Neutrophil (primary cell): ENCODE measurements around the gene PSME3.
A peak's percentile ranks its signal among the peaks of the same experiment; 100 is the strongest.

Experiments used
- H3K27ac ChIP-seq: fragments of 200-600 bp; sonication (generic); 2 replicates; pipeline ENCODE4 v1.5.1; 2016; ENCODE audit warnings: mild to moderate bottlenecking, moderate library complexity
- H3K27me3 ChIP-seq: fragments of 200-600 bp; sonication (generic); 2 replicates; pipeline ENCODE4 v1.6.0; 2016; ENCODE audit warnings: mild to moderate bottlenecking
- H3K36me3 ChIP-seq: fragments of 200-600 bp; sonication (generic); 2 replicates; pipeline ENCODE4 v1.5.1; 2017
- H3K4me1 ChIP-seq, 2 experiments: fragments of 200-600 bp in 1 of 2; sonication (generic) in 1 of 2; 1 replicate in 1 of 2; 2 replicates in 1 of 2; pipeline versions ENCODE4 v1.5.1 to v1.6.1; 2013 to 2016; ENCODE audit warnings: low read depth in 1 of 2, low read length in 1 of 2, mild to moderate bottlenecking in 1 of 2, moderate library complexity in 1 of 2; ENCODE audit not compliant: control insufficient read depth in 1 of 2, insufficient read depth in 1 of 2
- H3K4me3 ChIP-seq, 2 experiments: fragments of 200-600 bp in 1 of 2; sonication (generic) in 1 of 2; 1 replicate in 1 of 2; 2 replicates in 1 of 2; pipeline ENCODE4 v1.5.1; 2013 to 2016; ENCODE audit warnings: low read depth in 1 of 2, low read length in 1 of 2, mild to moderate bottlenecking in 1 of 2, moderate library complexity in 1 of 2
- H3K9me3 ChIP-seq: fragments of 200-600 bp; sonication (generic); 2 replicates; pipeline ENCODE4 v1.5.1; 2016
- CTCF ChIP-seq: fragments of 200-600 bp; sonication (generic); IDR thresholded peaks from 2 replicates; pipeline ENCODE4 v1.5.1; 2016; ENCODE audit warnings: antibody characterized with exemption

PSME3 gene

GRCh38 chr17:42832934-42833766, at the start of gene PSME3:
Gene PSME3, plus strand, starts transcription at chr17:42833397. Its CDS starts 235 bp downstream, at chr17:42833632.
- peak within 1 kb of the TSS; percentile 94 for H3K27ac ChIP-seq
- peak within 1 kb of the TSS; percentile 93 to 98 for H3K4me3 ChIP-seq
- TF ChIP-seq CTCF: peak; percentile 40
- H3K4me1 ChIP-seq: peaks cover 40 to 45% of the 10 kb centered on the region in 2 experiments
- H3K36me3 ChIP-seq: peaks cover 22% of the 10 kb centered on the region
- no peaks in the 10 kb centered on the region for H3K9me3 ChIP-seq
- H3K27me3 ChIP-seq: peaks cover 11% of the 10 kb centered on the region

- Histone ChIP-seq H3K4me1 (peaks cover 8 to 21% of the 10 kb centered on the region in 2 experiments), H3K9me3 (no peaks in the 10 kb centered on the region), H3K36me3 (peaks cover 15% of the 10 kb centered on the region), H3K27me3 (peaks cover 98% of the 10 kb centered on the region), H3K4me3 (no peak overlapping the region), H3K27ac (no peak overlapping the region)
- TF ChIP-seq CTCF: no peak
Measured at GRCh38 chr17:42783791-42784138, 49.4 kb upstream of the PSME3 start.

DNA sequence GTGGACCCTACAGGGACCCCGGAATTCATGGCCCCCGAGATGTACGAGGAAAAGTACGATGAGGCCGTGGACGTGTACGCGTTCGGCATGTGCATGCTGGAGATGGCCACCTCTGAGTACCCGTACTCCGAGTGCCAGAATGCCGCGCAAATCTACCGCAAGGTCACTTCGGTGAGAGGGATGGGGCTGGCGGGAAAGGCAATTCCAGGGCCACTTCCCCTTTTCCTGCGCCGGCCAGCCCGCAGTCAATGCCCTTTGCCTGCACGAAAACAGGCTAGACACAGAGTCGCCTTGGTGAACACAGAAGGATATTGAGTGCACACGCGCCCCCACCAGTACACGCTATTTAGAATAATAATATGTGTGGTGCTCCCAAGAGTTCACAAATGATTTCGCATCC, 48.8 kb upstream of the PSME3 start:
- peaks cover 100% of the 10 kb centered on the region for H3K27me3 ChIP-seq
- no peak for TF ChIP-seq CTCF
- H3K36me3 ChIP-seq: peaks cover 9% of the 10 kb centered on the region
- H3K4me3 ChIP-seq: no peak overlapping the region
- H3K4me1 ChIP-seq: peaks cover 8 to 21% of the 10 kb centered on the region in 2 experiments
- H3K27ac ChIP-seq: no peak overlapping the region
- no peaks in the 10 kb centered on the region for H3K9me3 ChIP-seq

DNA sequence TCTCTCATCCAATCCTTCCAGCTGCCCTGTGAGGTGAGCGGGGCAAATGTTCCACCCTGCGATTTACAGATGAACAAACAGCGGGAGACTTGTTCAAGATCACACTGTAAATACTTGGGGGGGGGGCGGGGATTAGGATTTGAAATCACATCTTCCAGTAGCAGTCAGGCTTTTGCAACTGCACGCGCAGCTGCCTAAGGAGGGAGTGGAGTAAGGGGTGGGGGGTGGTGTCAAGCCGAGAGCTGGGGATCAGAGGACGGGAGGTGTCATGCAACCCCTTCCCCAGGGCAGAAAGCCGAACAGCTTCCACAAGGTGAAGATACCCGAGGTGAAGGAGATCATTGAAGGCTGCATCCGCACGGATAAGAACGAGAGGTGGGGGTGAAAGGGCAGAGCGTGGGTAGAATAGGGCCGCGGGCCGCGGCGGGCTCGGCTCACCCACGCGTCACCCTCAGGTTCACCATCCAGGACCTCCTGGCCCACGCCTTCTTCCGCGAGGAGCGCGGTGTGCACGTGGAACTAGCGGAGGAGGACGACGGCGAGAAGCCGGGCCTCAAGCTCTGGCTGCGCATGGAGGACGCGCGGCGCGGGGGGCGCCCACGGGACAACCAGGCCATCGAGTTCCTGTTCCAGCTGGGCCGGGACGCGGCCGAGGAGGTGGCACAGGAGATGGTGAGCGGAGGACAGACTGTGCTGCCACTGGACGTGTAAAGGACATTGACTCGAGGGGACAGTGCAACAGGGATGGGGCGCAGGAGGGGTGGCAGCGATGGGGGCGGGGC, 48.2 kb upstream of the PSME3 start:
- Histone ChIP-seq H3K4me3 (no peak overlapping the region), H3K4me1 (peaks cover 8 to 21% of the 10 kb centered on the region in 2 experiments)

GRCh38 chr17:42787266-42787665, 45.9 kb upstream of the PSME3 start:
- no peak for TF ChIP-seq CTCF
- H3K36me3 ChIP-seq: no peaks in the 10 kb centered on the region
- no peak overlapping the region for H3K4me3 ChIP-seq
- no peak overlapping the region for H3K27ac ChIP-seq
- no peaks in the 10 kb centered on the region for H3K9me3 ChIP-seq
- H3K27me3 ChIP-seq: peaks cover 99% of the 10 kb centered on the region
- H3K4me1 ChIP-seq: peaks cover 8 to 13% of the 10 kb centered on the region in 2 experiments

More for the DNA sequence above, 48.2 kb upstream of the PSME3 start:
- no peak for TF ChIP-seq CTCF
- peaks cover 3% of the 10 kb centered on the region for H3K36me3 ChIP-seq
- H3K27ac ChIP-seq: no peak overlapping the region
- H3K9me3 ChIP-seq: no peaks in the 10 kb centered on the region
- H3K27me3 ChIP-seq: peaks cover 100% of the 10 kb centered on the region
